H9 (cell line): ENCODE data around the gene PNKD. TPM values are rescaled to one million over a fixed set of nuclear protein-coding genes. Genes with fewer than 3 reads are reported as not detected.

Experiments used
- DNase-seq: peaks from one replicate; pipeline ENCODE4 v3.0.0-alpha.2; 2017
- H2AFZ ChIP-seq: one replicate; pipeline ENCODE4 v1.6.1; 2013; ENCODE audit warnings: mild to moderate bottlenecking, low read length, control low read depth, moderate library complexity
- H2AK5ac ChIP-seq: 2 replicates; pipeline ENCODE4 v1.6.1; 2013; ENCODE audit warnings: low read length, control low read depth, mixed read lengths; ENCODE audit not compliant: insufficient read length
- H2BK120ac ChIP-seq: one replicate; pipeline ENCODE4 v1.6.1; 2013; ENCODE audit warnings: low read depth, mild to moderate bottlenecking, low read length, control low read depth, inconsistent platforms; ENCODE audit not compliant: poor library complexity, severe bottlenecking
- H2BK12ac ChIP-seq: 2 replicates; pipeline ENCODE4 v1.6.1; 2013; ENCODE audit warnings: low read length, control low read depth, mixed read lengths, low read depth; ENCODE audit not compliant: insufficient read length
- H2BK15ac ChIP-seq: 2 replicates; pipeline ENCODE4 v1.6.1; 2013; ENCODE audit warnings: low read depth, low read length, control low read depth
- H2BK20ac ChIP-seq: one replicate; pipeline ENCODE4 v1.6.1; 2013; ENCODE audit warnings: low read depth, mild to moderate bottlenecking, low read length, control low read depth, inconsistent platforms; ENCODE audit not compliant: poor library complexity, severe bottlenecking
- H2BK5ac ChIP-seq: 2 replicates; pipeline ENCODE4 v1.6.1; 2013; ENCODE audit warnings: low read length, control low read depth, mixed read lengths; ENCODE audit not compliant: insufficient read length
- H3K14ac ChIP-seq: 2 replicates; pipeline ENCODE4 v1.6.1; 2013; ENCODE audit warnings: low read length, control low read depth; ENCODE audit not compliant: insufficient read depth
- H3K18ac ChIP-seq: 2 replicates; pipeline ENCODE4 v1.6.1; 2013; ENCODE audit warnings: low read depth, mild to moderate bottlenecking, mixed read lengths, low read length, control low read depth; ENCODE audit not compliant: insufficient read length
- H3K23ac ChIP-seq: 2 replicates; pipeline ENCODE4 v1.6.1; 2013; ENCODE audit warnings: low read length, control low read depth, mixed read lengths, low read depth; ENCODE audit not compliant: insufficient read length
- H3K23me2 ChIP-seq: 2 replicates; pipeline ENCODE4 v1.6.1; 2013; ENCODE audit warnings: low read depth, mild to moderate bottlenecking, mixed read lengths, low read length, control low read depth; ENCODE audit not compliant: insufficient read length, poor library complexity, severe bottlenecking
- H3K27ac ChIP-seq: 2 replicates; pipeline ENCODE4 v1.5.1; 2013; ENCODE audit warnings: low read length, control low read depth, mixed read lengths, low read depth; ENCODE audit not compliant: insufficient read length
- H3K27me3 ChIP-seq: 2 replicates; pipeline ENCODE4 v1.6.1; 2013; ENCODE audit warnings: low read length, control low read depth, inconsistent platforms; ENCODE audit not compliant: insufficient read depth
- H3K4ac ChIP-seq: 2 replicates; pipeline ENCODE4 v1.6.1; 2013; ENCODE audit warnings: low read depth, mild to moderate bottlenecking, control low read depth, inconsistent platforms, low read length, moderate library complexity
- H3K4me1 ChIP-seq: 2 replicates; pipeline ENCODE4 v1.6.1; 2013; ENCODE audit warnings: low read length, control low read depth, inconsistent platforms; ENCODE audit not compliant: insufficient read depth
- H3K4me2 ChIP-seq: 2 replicates; pipeline ENCODE4 v1.6.1; 2013; ENCODE audit warnings: low read length, control low read depth, mixed read lengths; ENCODE audit not compliant: insufficient read length, insufficient read depth
- H3K56ac ChIP-seq: 2 replicates; pipeline ENCODE4 v1.6.1; 2013; ENCODE audit warnings: low read depth, mild to moderate bottlenecking, mixed read lengths, low read length, control low read depth; ENCODE audit not compliant: insufficient read length
- H3K79me1 ChIP-seq: 2 replicates; pipeline ENCODE4 v1.6.1; 2013; ENCODE audit warnings: low read depth, mild to moderate bottlenecking, moderate library complexity, low read length, control low read depth, inconsistent platforms; ENCODE audit not compliant: insufficient read depth, poor library complexity, severe bottlenecking
- H3K79me2 ChIP-seq: 2 replicates; pipeline ENCODE4 v1.6.1; 2013; ENCODE audit warnings: low read length, control low read depth, inconsistent platforms; ENCODE audit not compliant: insufficient read depth
- H3K9ac ChIP-seq: 2 replicates; pipeline ENCODE4 v1.6.1; 2013; ENCODE audit warnings: low read length, control low read depth, mixed read lengths; ENCODE audit not compliant: insufficient read length; ENCODE audit errors: extremely low read depth
- H3K9me3 ChIP-seq: one replicate; pipeline ENCODE4 v1.6.1; 2013; ENCODE audit warnings: low read depth, low read length, inconsistent platforms; ENCODE audit not compliant: control insufficient read depth
- H3T11ph ChIP-seq: one replicate; pipeline ENCODE4 v1.6.1; 2013; ENCODE audit warnings: mild to moderate bottlenecking, low read length, control low read depth, inconsistent platforms
- H4K20me1 ChIP-seq: one replicate; pipeline ENCODE4 v1.6.1; 2013; ENCODE audit not compliant: control insufficient read depth, insufficient read length, insufficient read depth
- H4K5ac ChIP-seq: 2 replicates; pipeline ENCODE4 v1.6.1; 2013; ENCODE audit warnings: low read depth, mild to moderate bottlenecking, mixed read lengths, low read length, control low read depth; ENCODE audit not compliant: insufficient read length
- H4K8ac ChIP-seq: replicated peaks from 2 replicates; pipeline ENCODE4 v1.6.1; 2013; ENCODE audit warnings: low read length, control low read depth, mixed read lengths, low read depth; ENCODE audit not compliant: insufficient read length
- H4K91ac ChIP-seq: 2 replicates; pipeline ENCODE4 v1.6.1; 2013; ENCODE audit warnings: low read depth, mild to moderate bottlenecking, moderate library complexity, mixed read lengths, low read length, control low read depth; ENCODE audit not compliant: insufficient read length
- H3K27ac Mint-ChIP-seq, 3 experiments: 2 replicates in 2 of 3; 3 replicates in 1 of 3; pipeline ENCODE4 v1.8.0; 2020 to 2021; ENCODE audit warnings: mixed read lengths in 3 of 3, mild to moderate bottlenecking in 1 of 3, moderate library complexity in 1 of 3
- H3K27me3 Mint-ChIP-seq: 2 replicates; pipeline ENCODE4 v1.8.0; 2021; ENCODE audit warnings: low read depth, mild to moderate bottlenecking, moderate library complexity, mixed read lengths
- H3K36me3 Mint-ChIP-seq, 3 experiments: 2 replicates in 2 of 3; 3 replicates in 1 of 3; pipeline ENCODE4 v1.8.0; 2020 to 2021; ENCODE audit warnings: low read depth in 3 of 3, mixed read lengths in 3 of 3; ENCODE audit not compliant: insufficient read depth in 1 of 3
- H3K4me1 Mint-ChIP-seq, 2 experiments: 2 replicates each; pipeline ENCODE4 v1.8.0; 2020; ENCODE audit warnings: mixed read lengths in 2 of 2
- H3K4me3 Mint-ChIP-seq, 2 experiments: 2 replicates in 1 of 2; 3 replicates in 1 of 2; pipeline ENCODE4 v1.8.0; 2020 to 2021; ENCODE audit warnings: mild to moderate bottlenecking in 2 of 2, mixed read lengths in 2 of 2, moderate library complexity in 1 of 2
- H3K9me3 Mint-ChIP-seq, 2 experiments: 2 replicates in 1 of 2; 3 replicates in 1 of 2; pipeline ENCODE4 v1.8.0; 2020; ENCODE audit warnings: mild to moderate bottlenecking in 2 of 2, mixed read lengths in 2 of 2, moderate library complexity in 1 of 2
- WGBS: extraction: QIAGEN DNeasy Blood & Tissue Kit; methylation state at CpG from one replicate; pipeline ENCODE4 v1.1.7; 2013; ENCODE audit warnings: missing lambda C conversion rate, low lambda C conversion rate, mixed read lengths; ENCODE audit not compliant: insufficient read length; ENCODE audit errors: extremely low coverage; 5-methylcytosine and 5-hydroxymethylcytosine counted together
- total RNA-seq: library from RNA; stranded (reverse); gene quantifications from 2 replicates; pipeline ENCODE4 v1.2.1, GENCODE V29; 2021
- TF ChIP-seq, protein P1 (sequence below): fragments of 200-600 bp; sonication (generic); conservative IDR thresholded peaks from 3 replicates; pipeline ENCODE4 v1.8.0; 2021; ENCODE audit warnings: antibody characterized with exemption, mild to moderate bottlenecking

The PNKD gene
- total RNA-seq, 1 experiment from 2014 or later: 31.6 TPM

DNA sequence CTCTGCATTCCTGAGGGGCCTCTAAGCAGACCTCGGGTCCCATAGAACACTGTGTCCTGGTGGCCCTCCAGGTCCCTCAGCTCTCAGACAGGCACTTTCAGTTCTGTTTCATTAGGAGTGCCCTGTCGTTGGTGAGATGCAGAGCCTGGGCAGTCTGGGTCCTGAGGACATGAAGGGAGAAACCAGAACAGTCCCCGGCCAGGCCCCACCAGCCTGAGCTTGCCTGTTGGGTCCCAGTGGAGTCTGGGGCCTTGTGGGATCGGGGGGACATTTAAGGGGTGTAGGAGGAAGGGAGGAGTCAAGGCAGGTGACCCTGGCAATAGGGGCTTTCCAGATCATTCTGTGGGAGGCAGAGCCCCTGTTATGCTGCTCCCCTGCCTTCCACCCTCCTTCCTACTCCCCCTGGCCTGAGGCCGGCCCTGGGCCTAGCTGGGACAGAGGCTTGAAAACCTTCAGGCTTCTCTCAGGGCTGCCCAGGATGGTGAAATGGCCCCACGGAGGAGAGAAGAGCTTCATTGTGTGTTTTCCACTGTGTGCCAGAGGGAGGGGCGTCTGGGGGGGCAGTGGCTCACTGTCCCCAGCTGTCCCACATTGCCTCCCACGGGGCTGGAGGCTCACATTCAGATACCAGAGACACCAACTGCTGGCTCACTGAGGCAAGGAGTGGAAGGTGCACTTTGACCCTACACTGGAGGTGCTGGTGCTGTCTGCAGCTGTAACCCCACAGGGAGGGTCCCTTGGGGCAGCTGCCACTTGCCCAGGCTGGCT lies 59.7 kb downstream of the PNKD start:
- Histone ChIP-seq H2BK5ac (no peak overlapping the region), H4K91ac (no peak overlapping the region), H2AFZ (no peak overlapping the region), H3T11ph (no peak overlapping the region), H2AK5ac (no peak overlapping the region), H3K4ac (no peak overlapping the region), H3K9me3 (no peaks in the 10 kb centered on the region), H3K4me2 (no peak overlapping the region), H3K79me1 (no peaks in the 10 kb centered on the region), H3K23me2 (no peaks in the 10 kb centered on the region), H3K56ac (no peak overlapping the region), H4K20me1 (no peaks in the 10 kb centered on the region), H3K4me1 (peaks cover 7% of the 10 kb centered on the region; the same call in 1 of the 2 replicates), H2BK120ac (no peak overlapping the region), H4K8ac (no peak overlapping the region), H3K27me3 (no peaks in the 10 kb centered on the region), H3K9ac (no peak overlapping the region), H3K14ac (no peak overlapping the region), H3K79me2 (no peaks in the 10 kb centered on the region), H2BK15ac (no peak overlapping the region), H2BK20ac (no peak overlapping the region), H3K18ac (no peak overlapping the region), H3K27ac (no peak overlapping the region), H3K23ac (no peak overlapping the region), H2BK12ac (no peak overlapping the region), H4K5ac (no peak overlapping the region)
- H3K4me1 Mint-ChIP-seq: peaks cover 35 to 51% of the 10 kb centered on the region in 2 experiments
- no CpG with 5 or more reads among the region's 8 CpGs for WGBS
- DNase-seq: no peak
- TF ChIP-seq, protein P1, sequence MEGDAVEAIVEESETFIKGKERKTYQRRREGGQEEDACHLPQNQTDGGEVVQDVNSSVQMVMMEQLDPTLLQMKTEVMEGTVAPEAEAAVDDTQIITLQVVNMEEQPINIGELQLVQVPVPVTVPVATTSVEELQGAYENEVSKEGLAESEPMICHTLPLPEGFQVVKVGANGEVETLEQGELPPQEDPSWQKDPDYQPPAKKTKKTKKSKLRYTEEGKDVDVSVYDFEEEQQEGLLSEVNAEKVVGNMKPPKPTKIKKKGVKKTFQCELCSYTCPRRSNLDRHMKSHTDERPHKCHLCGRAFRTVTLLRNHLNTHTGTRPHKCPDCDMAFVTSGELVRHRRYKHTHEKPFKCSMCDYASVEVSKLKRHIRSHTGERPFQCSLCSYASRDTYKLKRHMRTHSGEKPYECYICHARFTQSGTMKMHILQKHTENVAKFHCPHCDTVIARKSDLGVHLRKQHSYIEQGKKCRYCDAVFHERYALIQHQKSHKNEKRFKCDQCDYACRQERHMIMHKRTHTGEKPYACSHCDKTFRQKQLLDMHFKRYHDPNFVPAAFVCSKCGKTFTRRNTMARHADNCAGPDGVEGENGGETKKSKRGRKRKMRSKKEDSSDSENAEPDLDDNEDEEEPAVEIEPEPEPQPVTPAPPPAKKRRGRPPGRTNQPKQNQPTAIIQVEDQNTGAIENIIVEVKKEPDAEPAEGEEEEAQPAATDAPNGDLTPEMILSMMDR: no peak
- no peak overlapping the region for H3K4me3 Mint-ChIP-seq
- H3K36me3 Mint-ChIP-seq: no peaks in the 10 kb centered on the region
- H3K9me3 Mint-ChIP-seq: no peaks in the 10 kb centered on the region
- peak overlapping the region in 1 of 3 experiments; percentile 44; a peak in 1 of 7 replicates for H3K27ac Mint-ChIP-seq
- H3K27me3 Mint-ChIP-seq: no peaks in the 10 kb centered on the region
